Activated T-cell treated with anti-CD3 and anti-CD28 coated beads for 48 hours (primary cell): ENCODE data around the gene CFAP61.

Experiments
- DNase-seq: peaks from one replicate; pipeline ENCODE4 v3.0.0-alpha.2; 2020; ENCODE audit warnings: low read depth

Gene CFAP61

DNA sequence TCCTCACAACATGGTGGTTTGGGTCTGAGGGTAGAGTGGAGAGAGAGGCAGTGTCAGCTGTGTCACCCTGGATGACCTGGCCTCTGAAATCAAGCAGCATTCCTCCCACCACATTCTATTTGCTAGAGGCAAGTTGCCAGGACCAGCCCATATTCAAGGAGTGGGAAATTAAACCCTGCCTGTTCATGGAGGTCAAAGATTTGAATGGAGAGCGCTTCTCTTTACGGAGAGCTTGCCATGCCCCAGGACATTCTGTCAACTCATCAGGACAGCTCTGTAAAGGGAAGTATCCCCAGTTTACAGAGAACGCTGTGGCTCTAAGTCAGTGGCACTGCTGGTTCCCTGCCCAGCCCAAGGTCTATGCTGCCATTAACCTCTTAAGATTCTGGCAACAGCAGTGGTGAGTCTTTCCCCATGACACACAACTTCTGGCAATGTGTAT is 225.6 kb downstream of the CFAP61 start:
- no peak for DNase-seq

GRCh38 chr20:20286061-20286460 is 233.7 kb downstream of the CFAP61 start:
- DNase-seq = no peak

DNA sequence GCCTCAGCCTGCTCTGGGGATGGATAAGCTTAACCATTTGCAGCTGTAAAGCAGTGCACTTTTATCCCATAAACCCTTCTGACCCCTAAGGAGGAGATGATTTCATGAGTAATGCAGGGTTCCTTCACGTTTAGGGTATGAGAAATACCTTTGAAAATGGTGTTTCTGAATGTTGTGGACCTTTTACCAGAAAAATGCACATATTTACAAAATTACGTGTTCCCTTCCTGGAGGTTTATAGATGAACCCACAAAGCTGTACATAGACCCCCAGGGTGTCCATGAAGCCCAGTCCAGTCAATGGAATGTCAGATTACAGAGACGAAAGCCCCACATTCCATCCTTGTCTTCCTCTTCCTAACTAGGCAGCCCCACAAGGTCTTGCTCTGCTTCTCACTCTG is 237.0 kb downstream of the CFAP61 start:
- no peak for DNase-seq

- no peak for DNase-seq
Observed at GRCh38 chr20:20292472-20292871, 240.1 kb downstream of the CFAP61 start.

DNA sequence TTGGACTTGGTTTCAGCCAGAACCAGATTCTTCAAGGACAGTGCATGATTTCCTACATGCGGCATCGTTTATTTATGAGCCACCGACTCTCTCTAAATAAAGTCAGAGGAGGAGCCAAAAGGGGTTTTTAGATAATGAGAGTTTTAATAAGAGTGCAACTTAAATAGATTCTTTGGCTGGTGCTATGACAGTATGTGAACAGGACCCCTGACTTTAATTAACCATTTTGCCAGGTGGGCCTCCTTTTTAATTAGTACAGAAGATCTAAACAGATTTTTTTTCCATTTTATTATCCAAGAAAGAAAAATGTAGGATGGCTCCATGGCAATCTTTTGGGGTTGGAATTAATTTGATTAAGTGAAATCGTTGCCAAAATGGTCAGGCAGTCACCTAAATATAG is 240.8 kb downstream of the CFAP61 start:
- DNase-seq = no peak

DNA sequence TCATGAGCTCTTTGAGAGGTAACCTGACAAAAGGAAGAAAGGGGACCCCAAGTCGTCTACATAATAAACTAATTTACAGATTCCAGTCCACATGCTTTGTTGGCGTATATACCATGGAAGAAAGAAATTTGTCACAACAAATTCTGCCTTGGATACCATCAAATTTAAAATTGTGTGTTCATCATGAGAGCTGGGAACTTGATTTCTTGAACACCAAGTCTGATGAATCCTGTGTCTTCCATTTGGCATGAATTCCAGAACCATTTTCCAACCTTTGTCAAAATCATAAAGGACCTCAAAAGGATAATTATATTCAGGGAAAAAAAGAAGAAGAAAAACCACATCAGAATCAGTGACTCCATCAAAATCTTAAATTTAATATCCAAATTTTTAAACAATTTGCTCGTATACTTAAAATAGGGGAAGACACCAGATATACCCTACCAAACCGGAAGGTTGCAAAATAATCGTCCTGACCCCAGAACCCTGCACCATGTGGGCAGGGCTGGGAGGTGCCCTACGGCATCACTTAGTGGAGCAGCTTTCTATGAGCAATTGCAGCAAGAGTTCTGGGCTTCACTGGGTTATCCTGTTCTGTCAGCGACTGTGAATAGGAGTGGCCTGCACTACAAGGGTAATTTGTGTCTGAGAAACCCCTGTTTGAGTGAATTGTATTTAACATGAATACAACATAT is 241.5 kb downstream of the CFAP61 start:
- DNase-seq = no peak

DNA sequence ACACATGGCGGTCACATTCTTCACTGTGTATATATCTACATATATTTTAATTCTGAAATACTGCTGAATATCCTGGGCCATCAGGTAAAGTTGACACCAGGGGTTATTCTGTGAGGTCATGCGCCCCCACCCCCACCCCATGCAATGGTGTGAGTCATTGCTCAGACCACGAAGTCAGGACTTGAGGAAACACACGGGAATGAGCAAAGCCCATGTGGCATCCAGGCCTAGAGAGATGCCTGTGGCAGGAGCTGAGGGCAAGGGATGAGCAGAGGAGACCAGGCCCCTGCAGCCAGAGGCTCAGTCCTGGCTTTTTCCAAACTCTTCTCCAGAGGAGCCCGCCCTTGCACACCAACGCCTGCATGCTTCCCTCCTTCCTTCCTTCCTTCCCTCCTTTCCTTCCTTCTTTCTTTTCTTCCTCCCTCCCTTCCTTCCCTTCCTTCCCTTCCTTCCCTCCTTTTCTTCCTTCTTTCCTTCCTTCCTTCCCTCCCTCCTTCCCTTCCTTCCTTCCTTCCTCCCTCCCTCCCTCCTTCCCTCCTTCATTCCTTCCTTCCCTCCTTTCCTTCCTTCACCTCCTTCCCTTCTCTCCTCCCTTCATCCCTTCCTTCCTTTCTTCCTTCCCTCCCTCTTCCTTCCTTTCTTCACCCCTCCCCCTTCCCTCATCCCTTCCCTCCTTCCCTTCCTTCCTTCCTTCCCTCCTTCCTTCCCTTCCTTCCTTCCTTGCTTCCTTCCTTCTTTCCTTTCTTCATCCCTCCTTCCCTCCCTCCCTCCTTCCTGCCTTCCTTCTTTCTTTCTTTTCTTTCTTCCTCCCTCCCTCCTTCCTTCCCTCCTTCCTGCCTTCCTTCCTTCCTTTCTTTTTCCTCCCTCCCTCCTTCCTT is 243.5 kb downstream of the CFAP61 start:
- no peak for DNase-seq

- no peak for DNase-seq
Observed at GRCh38 chr20:20297181-20297580, 244.8 kb downstream of the CFAP61 start.

GRCh38 chr20:20297752-20298151 is 245.4 kb downstream of the CFAP61 start:
- no peak for DNase-seq

DNA sequence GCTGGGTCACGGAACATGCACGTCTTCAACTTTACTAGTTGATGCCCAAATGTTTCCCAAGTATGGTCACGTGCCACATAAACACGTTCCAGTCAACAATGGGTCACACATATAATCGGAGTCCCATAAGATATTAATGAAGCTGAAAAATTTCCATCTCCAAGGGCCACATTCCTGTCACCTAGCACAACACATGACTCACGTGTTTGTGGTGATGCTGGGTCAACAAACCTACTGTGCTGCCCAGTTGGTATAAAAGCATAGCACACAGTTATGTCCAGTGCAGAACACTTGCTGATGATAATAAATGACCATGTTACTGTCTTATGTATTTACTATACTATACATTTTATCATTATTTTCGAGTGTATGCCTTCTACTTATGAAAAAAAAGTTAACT is 247.6 kb downstream of the CFAP61 start:
- DNase-seq = no peak

DNA sequence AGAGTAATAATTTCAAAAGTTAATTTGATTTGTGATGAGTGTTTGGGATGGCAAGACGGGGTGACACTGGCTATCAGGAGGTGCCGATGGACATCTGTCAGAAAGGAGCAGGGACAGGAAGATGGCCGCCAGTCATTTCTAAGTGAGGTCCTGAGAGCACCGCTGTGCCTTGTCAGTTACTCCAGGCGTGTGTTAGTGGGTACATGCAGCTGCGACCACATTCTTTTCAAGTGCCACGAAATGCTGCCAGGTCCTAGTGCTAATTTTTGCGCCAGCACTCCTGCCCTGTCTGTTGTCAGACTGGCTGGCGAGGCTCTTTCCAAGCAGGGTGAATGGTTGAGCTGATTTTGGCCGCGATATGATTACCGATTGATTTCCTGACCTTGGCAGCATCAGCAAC is 251.0 kb downstream of the CFAP61 start:
- no peak for DNase-seq

DNA sequence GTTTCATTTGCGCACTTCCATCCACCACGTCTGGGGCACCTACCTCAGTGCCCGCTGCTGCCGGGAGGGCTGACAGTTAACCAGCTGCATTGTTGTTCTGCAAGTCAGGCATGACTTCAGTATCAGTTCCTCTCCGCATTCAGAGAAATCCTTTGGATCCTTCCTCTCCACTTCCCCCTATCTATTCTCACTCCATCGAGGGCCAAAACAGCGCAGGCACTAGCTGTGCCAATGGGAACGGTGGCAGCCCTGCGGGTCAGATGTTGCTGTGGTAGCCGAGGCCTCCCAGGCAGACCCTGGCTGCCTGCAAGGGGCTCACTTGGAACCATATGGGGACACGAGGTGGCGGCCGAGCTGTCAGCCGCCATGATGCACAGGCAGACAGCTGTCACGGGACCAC is 251.4 kb downstream of the CFAP61 start:
- no peak for DNase-seq

DNA sequence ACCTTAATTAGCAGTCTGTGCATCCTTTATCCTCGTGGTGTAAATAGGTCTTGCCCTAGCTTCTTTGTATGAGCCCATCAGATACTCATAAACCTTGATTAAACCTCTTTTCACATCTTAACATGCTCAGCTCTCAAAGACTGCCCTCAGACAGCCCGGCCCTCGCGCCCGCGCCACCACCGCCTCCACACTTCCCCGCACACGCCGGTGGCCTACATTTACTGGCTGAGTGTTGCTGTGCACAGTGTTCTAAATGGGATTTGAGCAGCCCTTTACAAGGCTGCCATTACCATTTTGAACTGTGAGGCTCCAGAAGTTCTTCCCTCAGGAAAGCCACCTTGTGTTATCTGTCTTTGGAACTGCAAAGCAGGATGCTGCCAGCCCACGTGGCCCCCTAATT is 252.6 kb downstream of the CFAP61 start:
- no peak for DNase-seq

GRCh38 chr20:20312562-20312961 is 260.2 kb downstream of the CFAP61 start:
- DNase-seq = no peak

DNA sequence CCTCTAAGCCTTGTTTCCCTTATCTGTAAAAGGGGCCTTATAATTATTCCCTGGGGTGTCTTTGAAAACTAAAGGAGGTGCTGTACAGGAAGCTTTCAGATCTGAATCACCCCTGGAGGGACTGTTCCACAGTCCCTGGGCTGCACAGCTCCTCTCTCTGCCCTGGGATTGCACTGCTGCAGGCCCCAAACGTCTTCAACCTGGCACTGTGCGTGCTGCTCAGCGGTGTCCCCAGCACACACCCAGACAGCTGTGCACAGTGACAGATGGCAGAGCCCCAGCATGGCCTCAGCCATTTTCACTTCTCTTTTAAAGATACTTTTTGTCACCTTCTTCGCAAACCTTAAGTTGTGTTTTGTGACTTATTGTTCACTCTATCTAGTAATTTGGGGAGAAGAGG is 264.9 kb downstream of the CFAP61 start:
- DNase-seq = no peak

DNA sequence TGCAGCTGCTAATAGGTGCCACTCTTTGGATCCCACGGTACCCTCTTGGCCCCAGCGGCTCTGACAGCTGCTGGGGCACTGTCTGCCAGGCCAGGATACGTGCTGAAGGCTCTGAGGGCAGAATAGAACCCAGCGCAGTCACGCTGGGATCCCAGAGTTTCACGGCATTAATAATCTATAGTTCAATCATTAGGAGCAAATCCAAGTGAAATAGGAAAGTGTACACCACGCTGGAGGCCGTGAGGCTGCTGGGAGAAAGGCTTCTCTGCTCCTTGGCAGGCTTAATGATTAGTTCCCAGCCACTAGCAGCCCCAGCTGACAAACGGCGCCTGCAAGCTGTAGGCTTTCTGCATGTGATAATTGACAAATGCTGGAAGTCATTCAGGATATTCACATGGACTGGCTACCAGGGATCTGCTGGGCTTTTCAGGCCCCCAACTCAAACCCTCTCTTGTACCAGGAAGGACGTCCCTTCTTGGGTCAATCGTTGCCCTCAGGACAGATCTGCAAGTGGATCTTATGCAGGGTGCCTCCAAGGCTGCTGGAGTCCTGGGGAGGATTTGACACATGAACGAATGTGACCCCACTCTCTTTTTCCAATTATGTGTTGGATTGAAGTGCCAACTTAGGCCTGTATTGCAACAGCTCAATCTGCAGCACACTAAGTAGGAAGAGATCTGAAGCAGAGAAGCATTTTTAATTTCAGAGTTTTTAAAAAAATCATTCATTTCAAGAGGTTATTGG is 265.5 kb downstream of the CFAP61 start:
- DNase-seq = no peak

DNA sequence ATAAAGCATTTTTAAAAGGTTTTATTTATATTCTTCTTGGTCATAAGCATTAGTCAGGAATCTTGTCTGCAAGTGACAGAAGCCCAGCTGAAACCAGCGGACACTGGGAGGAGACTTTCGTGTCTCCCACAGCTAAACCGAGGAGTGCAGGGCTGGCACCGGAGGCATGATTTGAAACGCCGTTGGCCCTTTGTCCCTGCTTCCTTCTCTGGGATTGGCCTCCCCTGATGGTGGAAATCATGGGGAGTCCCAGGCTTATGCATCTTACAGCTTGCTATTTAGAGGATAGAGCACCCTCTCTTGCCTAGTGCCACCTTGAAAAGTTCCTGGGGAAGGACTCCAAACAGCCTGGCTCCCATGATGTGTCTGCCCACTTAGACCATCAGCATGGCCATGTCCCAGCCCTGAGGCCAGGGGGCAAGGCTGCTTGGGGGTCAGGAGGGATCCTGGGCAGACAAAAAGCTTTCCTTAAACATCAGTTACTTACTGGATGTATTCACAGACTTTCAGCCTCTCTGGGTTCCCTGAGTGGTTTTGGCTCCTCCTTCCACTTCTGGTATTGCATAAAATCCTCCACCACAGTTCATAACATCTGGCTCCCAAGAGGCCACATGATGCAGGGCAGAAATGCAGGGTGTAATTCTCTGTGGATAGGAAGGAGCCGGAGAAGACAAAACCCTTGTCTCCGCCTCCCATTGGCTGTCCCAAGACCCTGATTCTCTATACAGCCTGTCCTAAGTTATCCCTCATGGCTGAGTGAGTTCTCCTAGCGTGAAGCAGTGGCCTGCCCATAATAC is 266.2 kb downstream of the CFAP61 start:
- no peak for DNase-seq

GRCh38 chr20:20321134-20321533 is 268.8 kb downstream of the CFAP61 start:
- DNase-seq = no peak

GRCh38 chr20:20321917-20322316 is 269.6 kb downstream of the CFAP61 start:
- DNase-seq = no peak

DNA sequence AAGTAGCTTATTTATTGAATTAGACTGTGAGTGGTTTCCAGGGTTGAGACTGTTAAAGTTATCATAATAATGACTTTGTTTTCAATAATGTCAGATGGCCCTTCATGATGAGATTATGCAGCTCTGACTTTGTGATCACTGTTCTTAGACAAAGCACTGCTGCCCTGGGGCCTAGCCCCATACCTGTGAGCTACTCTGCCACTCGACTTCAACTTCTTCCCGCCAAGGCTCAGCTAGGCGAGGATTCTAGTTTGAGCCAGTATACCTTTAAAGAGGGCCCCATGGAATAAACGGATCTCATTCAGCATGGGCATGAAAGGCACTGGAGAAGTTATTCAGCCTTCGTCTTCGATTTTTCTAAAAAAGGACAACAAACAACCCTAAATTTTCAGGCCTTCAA is 270.6 kb downstream of the CFAP61 start:
- no peak for DNase-seq

GRCh38 chr20:20327746-20328145 is 275.4 kb downstream of the CFAP61 start:
- DNase-seq = no peak

DNA sequence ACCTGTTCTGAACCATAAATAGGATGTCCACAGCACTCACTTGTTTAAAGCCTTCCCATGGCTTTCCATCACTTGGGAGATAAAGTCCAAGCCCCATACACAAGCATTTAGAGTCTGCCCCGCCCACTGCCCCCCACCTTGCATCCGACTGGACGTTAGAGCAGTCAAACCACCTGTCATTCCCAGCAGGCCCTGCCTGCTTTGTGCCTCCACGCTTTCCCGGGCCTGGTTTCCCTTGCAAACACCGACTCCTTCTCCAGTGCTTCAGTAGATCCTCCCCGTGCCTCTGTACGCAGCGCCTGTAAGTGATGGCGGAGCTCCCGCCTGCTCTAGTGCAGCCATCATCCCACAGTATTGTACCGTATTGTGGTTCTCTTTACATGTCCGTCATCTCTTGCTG is 277.2 kb downstream of the CFAP61 start:
- no peak for DNase-seq
